Measurements from ENCODE around the gene TAL1. TPM values are rescaled to one million over a fixed set of nuclear protein-coding genes. Genes with fewer than 3 reads are reported as not detected.

The TAL1 gene
- total and polyA plus RNA-seq, 7 donors = 0.73 to 2.1 (median 1.5) TPM

- Histone ChIP-seq H3K4me3 (no peak overlapping the region), H3K9me3 (no peaks in the 10 kb centered on the region), H3K4me1 (peaks cover 15% of the 10 kb centered on the region), H3K27ac (peak overlapping the region; percentile 72), H3K36me3 (ENCODE audit: insufficient read depth in 1 of 2, low read depth in 1 of 2) (no peaks in the 10 kb centered on the region), H3K27me3 (ENCODE audit: insufficient read depth in 3 of 3, low read length in 2 of 3) (peaks cover 0 to 3% (median 0%) of the 10 kb centered on the region in 3 donors)
- no peak for TF ChIP-seq CTCF (IDR thresholded peaks at IDR 0.05)
- 72 to 84% (median 80%) methylated on average over 7 of the region's 7 CpGs for WGBS, 3 donors
- ATAC-seq (peak in 1 of 4 donors; percentile 2), DNase-seq (no peak)
- intact Hi-C loops (cut with DNase I) = no loop called here
Observed at GRCh38 chr1:47188791-47189785, 42.9 kb downstream of the TAL1 start.

- TF ChIP-seq CTCF (IDR thresholded peaks at IDR 0.05) = no peak
- ATAC-seq = no peak
- no peak overlapping the region for H3K4me3 ChIP-seq
- DNase-seq = no peak
- H3K27me3 ChIP-seq (ENCODE audit: insufficient read depth in 3 of 3, low read length in 2 of 3) = no peaks in the 10 kb centered on the region
- H3K4me1 ChIP-seq = peaks cover 15% of the 10 kb centered on the region
- no peaks in the 10 kb centered on the region for H3K36me3 ChIP-seq (ENCODE audit: insufficient read depth in 1 of 2, low read depth in 1 of 2)
- no peaks in the 10 kb centered on the region for H3K9me3 ChIP-seq
- WGBS, 3 donors = 83 to 94% (median 92%) methylated on average over 2 of the region's 2 CpGs
- intact Hi-C loops (cut with DNase I) = no loop called here
- no peak overlapping the region for H3K27ac ChIP-seq
Observed at GRCh38 chr1:47187926-47188250, 44.1 kb downstream of the TAL1 start.

- Histone ChIP-seq H3K27ac (no peak overlapping the region), H3K9me3 (no peaks in the 10 kb centered on the region), H3K4me1 (peaks cover 15% of the 10 kb centered on the region), H3K27me3 (ENCODE audit: insufficient read depth in 3 of 3, low read length in 2 of 3) (no peaks in the 10 kb centered on the region), H3K36me3 (ENCODE audit: insufficient read depth in 1 of 2, low read depth in 1 of 2) (no peaks in the 10 kb centered on the region), H3K4me3 (no peak overlapping the region)
- DNase-seq (no peak), ATAC-seq (no peak)
- TF ChIP-seq CTCF (IDR thresholded peaks at IDR 0.05) = no peak
- intact Hi-C loops (cut with DNase I) = no loop called here
- 82 to 92% (median 85%) methylated on average over 12 of the region's 12 CpGs for WGBS, 3 donors
Observed at GRCh38 chr1:47187231-47187925, 44.6 kb downstream of the TAL1 start.

GRCh38 chr1:47186267-47187185, 45.5 kb downstream of the TAL1 start:
- DNase-seq (no peak), ATAC-seq (no peak)
- Histone ChIP-seq H3K4me3 (no peak overlapping the region), H3K27ac (no peak overlapping the region), H3K9me3 (no peaks in the 10 kb centered on the region), H3K27me3 (ENCODE audit: insufficient read depth in 3 of 3, low read length in 2 of 3) (peaks cover 0 to 3% (median 0%) of the 10 kb centered on the region in 3 donors), H3K36me3 (ENCODE audit: insufficient read depth in 1 of 2, low read depth in 1 of 2) (no peaks in the 10 kb centered on the region), H3K4me1 (peaks cover 15% of the 10 kb centered on the region)
- intact Hi-C loops (cut with DNase I) = no loop called here
- WGBS, 3 donors = 92 to 93% (median 92%) methylated on average over 13 of the region's 13 CpGs
- TF ChIP-seq CTCF (IDR thresholded peaks at IDR 0.05) = no peak

Measured in psoas muscle (tissue), 8 donors.